Measurements from ENCODE around the gene TIGD1.
"Not testable (repeated sequence)": the region's sequence is repeated elsewhere in the genome, so short reads cannot be mapped to it uniquely, and the experiment has no call there.

Gene TIGD1

GRCh38 chr2:232538671-232539070, 11.7 kb downstream of the TIGD1 start:
- DNase-seq: no peak

- no peak for DNase-seq
These were observed 12.9 kb downstream of the TIGD1 start for GRCh38 chr2:232537499-232537898.

GRCh38 chr2:232537079-232537478, 13.3 kb downstream of the TIGD1 start:
- DNase-seq: peak; percentile 32

GRCh38 chr2:232535761-232536530, 14.4 kb downstream of the TIGD1 start:
- DNase-seq: no peak

- DNase-seq: no peak
These were observed 15.3 kb downstream of the TIGD1 start for GRCh38 chr2:232534940-232535651.

- no peak for DNase-seq
These were observed 16.2 kb downstream of the TIGD1 start for GRCh38 chr2:232533944-232534710.

GRCh38 chr2:232532821-232533220, 17.5 kb downstream of the TIGD1 start:
- not testable (repeated sequence) for DNase-seq

- DNase-seq: no peak
These were observed 17.9 kb downstream of the TIGD1 start for GRCh38 chr2:232532419-232532818.

GRCh38 chr2:232530626-232531260, 19.6 kb downstream of the TIGD1 start:
- DNase-seq: no peak

- DNase-seq: no peak
These were observed 20.4 kb downstream of the TIGD1 start for GRCh38 chr2:232529806-232530547.

GRCh38 chr2:232528746-232529460, 21.5 kb downstream of the TIGD1 start:
- no peak for DNase-seq

GRCh38 chr2:232527905-232528470, 22.4 kb downstream of the TIGD1 start:
- DNase-seq: no peak

GRCh38 chr2:232526372-232526941, 23.9 kb downstream of the TIGD1 start:
- no peak for DNase-seq

GRCh38 chr2:232525791-232526371, 24.5 kb downstream of the TIGD1 start, which contains the start of gene CHRND:
CHRND (plus strand) TSS chr2:232526160; CDS start chr2:232526216, 56 bp downstream.
- no peak for DNase-seq

GRCh38 chr2:232525199-232525598, 25.2 kb downstream of the TIGD1 start:
- DNase-seq: no peak

- DNase-seq: no peak
These were observed 25.6 kb downstream of the TIGD1 start for GRCh38 chr2:232524771-232525170.

GRCh38 chr2:232523682-232524597, 26.4 kb downstream of the TIGD1 start:
- peak; percentile 59 for DNase-seq

GRCh38 chr2:232523402-232523681, 27.0 kb downstream of the TIGD1 start:
- no peak for DNase-seq

GRCh38 chr2:232522623-232523401, 27.5 kb downstream of the TIGD1 start:
- DNase-seq: no peak

All from hematopoietic multipotent progenitor cell treated with erythropoietin and hydrocortisone succinate and interleukin-3 and kit ligand, for 8 days (in vitro differentiated cells).